K562 (cell line): Measurements from ENCODE around the gene ASB6. TPM values are rescaled to one million over a fixed set of nuclear protein-coding genes. Genes with fewer than 3 reads are reported as not detected.

ENCODE experiments used
- CBX8 ChIP-seq: fragments of 200-600 bp; sonication (generic); IDR thresholded peaks from 2 replicates; pipeline ENCODE4 v1.6.1; 2012; ENCODE audit warnings: borderline replicate concordance, mixed run types, low read depth, mild to moderate bottlenecking, moderate library complexity, mixed read lengths, low read length, control low read depth, inconsistent platforms; ENCODE audit not compliant: poor library complexity, severe bottlenecking; ENCODE audit errors: extremely low read depth
- CHD2 ChIP-seq: IDR thresholded peaks from 2 replicates; pipeline ENCODE4 v1.6.1; 2011; ENCODE audit warnings: low read depth, low read length
- CXXC5 ChIP-seq: fragments of 250-450 bp; sonication (Bioruptor Pico); IDR thresholded peaks from 2 replicates; pipeline ENCODE4 v1.8.0; 2022; ENCODE audit warnings: inconsistent platforms, mild to moderate bottlenecking, moderate library complexity
- HNRNPK ChIP-seq: fragments of 200-400 bp; formaldehyde crosslinking; IDR thresholded peaks from one replicate; pipeline ENCODE4 v1.6.1; 2018; ENCODE audit warnings: mild to moderate bottlenecking, low read depth, low read length; ENCODE audit not compliant: poor library complexity, severe bottlenecking
- KLF6 ChIP-seq: fragments of 250-450 bp; sonication (Bioruptor Pico); IDR thresholded peaks from 2 replicates; pipeline ENCODE4 v1.4.0; 2020; ENCODE audit warnings: mild to moderate bottlenecking, moderate library complexity, borderline replicate concordance
- NFE2 ChIP-seq: IDR thresholded peaks from 2 replicates; pipeline ENCODE4 v1.6.1; 2014; ENCODE audit warnings: antibody characterized with exemption, low read depth
- PRPF4 ChIP-seq: fragments of 200-400 bp; formaldehyde crosslinking; IDR thresholded peaks from one replicate; pipeline ENCODE4 v1.6.1; 2017; ENCODE audit warnings: low read length, low read depth, mild to moderate bottlenecking; ENCODE audit not compliant: insufficient read depth, poor library complexity, severe bottlenecking
- TCF3 ChIP-seq: sonication (generic); formaldehyde crosslinking; IDR thresholded peaks from 2 replicates; pipeline ENCODE4 v1.4.0; 2020; ENCODE audit warnings: mild to moderate bottlenecking, missing genetic modification reagents
- ZBTB12 ChIP-seq: fragments of 250-450 bp; sonication (Bioruptor Pico); IDR thresholded peaks from 2 replicates; pipeline ENCODE4 v1.4.0; 2020
- ZBTB8A ChIP-seq: fragments of 450-650 bp; IDR thresholded peaks from 2 replicates; pipeline ENCODE4 v1.6.1; 2018; ENCODE audit warnings: mild to moderate bottlenecking, moderate library complexity; ENCODE audit not compliant: partially characterized antibody
- ZC3H11A ChIP-seq: IDR thresholded peaks from 2 replicates; pipeline ENCODE4 v1.6.1; 2012; ENCODE audit warnings: low read depth, low read length, improper control_type of control experiment
- ZEB2 ChIP-seq: fragments of 450-650 bp; IDR thresholded peaks from 2 replicates; pipeline ENCODE4 v1.6.1; 2016
- ZNF239 ChIP-seq: fragments of 250-450 bp; sonication (Bioruptor Pico); IDR thresholded peaks from 2 replicates; pipeline ENCODE4 v1.4.0; 2020; ENCODE audit warnings: mild to moderate bottlenecking
- ZNF277 ChIP-seq: fragments of 250-450 bp; sonication (Bioruptor Pico); IDR thresholded peaks from 2 replicates; pipeline ENCODE4 v1.8.0; 2022; ENCODE audit warnings: inconsistent platforms, mild to moderate bottlenecking, moderate library complexity, borderline replicate concordance
- ZNF436 ChIP-seq: fragments of 250-450, 450-650 bp; sonication (Bioruptor Pico); formaldehyde crosslinking; IDR thresholded peaks from 2 replicates; pipeline ENCODE4 v1.7.0; 2020; ENCODE audit warnings: mild to moderate bottlenecking
- ZNF561 ChIP-seq: fragments of 450-650 bp; formaldehyde crosslinking; conservative IDR thresholded peaks from 2 replicates; pipeline ENCODE4 v1.4.0; 2020; ENCODE audit warnings: mild to moderate bottlenecking, moderate library complexity
- polyA plus RNA-seq, 8 experiments: library from polyadenylated mRNA; depleted of rRNA in 4 of 8; stranded (reverse) in 5 of 8; unstranded in 3 of 8; fragments of >200 nt; fragmentation: Nextera tagmentation in 2 of 8; fragmentation: Illumina TruSeq in 1 of 8; extraction: Ambion mirVana in 2 of 8; extraction: Trizol in 1 of 8; gene quantifications; 2 replicates each; pipeline versions ENCODE4 v1.2.1 to v1.2.3, GENCODE V29; 2011 to 2014; ENCODE audit warnings: inconsistent platforms in 1 of 8, missing spikeins in 1 of 8
- total RNA-seq, 7 experiments: library from RNA; depleted of rRNA in 6 of 7; stranded (reverse); fragments of >200 nt in 6 of 7; fragmentation: Illumina TruSeq in 2 of 7; extraction: Trizol in 2 of 7; gene quantifications; 2 replicates each; pipeline versions ENCODE4 v1.2.1 to v1.2.3, GENCODE V29; 2011 to 2021; ENCODE audit warnings: low replicate concordance in 1 of 7
- TF ChIP-seq, protein P1 (sequence below): sonication (generic); formaldehyde crosslinking; IDR thresholded peaks from 2 replicates; pipeline ENCODE4 v1.8.0; 2022; ENCODE audit warnings: mild to moderate bottlenecking, missing genetic modification reagents
- TF ChIP-seq, protein P2 (sequence below): fragments of 450-650 bp; formaldehyde crosslinking; IDR thresholded peaks from 2 replicates; pipeline ENCODE4 v1.4.0; 2020; ENCODE audit warnings: mild to moderate bottlenecking, moderate library complexity
- TF ChIP-seq, protein P3 (sequence below): fragments of 450-650 bp; formaldehyde crosslinking; IDR thresholded peaks from 2 replicates; pipeline ENCODE4 v1.4.0; 2022; ENCODE audit warnings: mild to moderate bottlenecking, moderate library complexity
- TF ChIP-seq, protein P4 (sequence below): fragments of 250-450 bp; sonication (Bioruptor Pico); IDR thresholded peaks from 2 replicates; pipeline ENCODE4 v1.5.1; 2021; ENCODE audit warnings: mild to moderate bottlenecking

The ASB6 gene
- total and polyA plus RNA-seq, 9 of the 15 experiments (the other 6 are each of a cell fraction or from before 2014, with no cell fraction given): 0.92 to 17.8 (median 11.3) TPM

- TF ChIP-seq CHD2 (no peak), ZNF277 (CRISPR knock-in tag) (no peak), HNRNPK (no peak), TCF3 (CRISPR knock-in tag) (no peak), CBX8 (no peak), ZNF239 (CRISPR knock-in tag) (no peak), PRPF4 (no peak), ZNF561 (CRISPR knock-in tag) (no peak), ZEB2 (no peak), ZC3H11A (no peak), KLF6 (no peak), ZBTB12 (CRISPR knock-in tag) (no peak), ZNF436 (no peak), NFE2 (no peak), CXXC5 (CRISPR knock-in tag) (peak; percentile 59), ZBTB8A (no peak)
- TF ChIP-seq, protein P1, sequence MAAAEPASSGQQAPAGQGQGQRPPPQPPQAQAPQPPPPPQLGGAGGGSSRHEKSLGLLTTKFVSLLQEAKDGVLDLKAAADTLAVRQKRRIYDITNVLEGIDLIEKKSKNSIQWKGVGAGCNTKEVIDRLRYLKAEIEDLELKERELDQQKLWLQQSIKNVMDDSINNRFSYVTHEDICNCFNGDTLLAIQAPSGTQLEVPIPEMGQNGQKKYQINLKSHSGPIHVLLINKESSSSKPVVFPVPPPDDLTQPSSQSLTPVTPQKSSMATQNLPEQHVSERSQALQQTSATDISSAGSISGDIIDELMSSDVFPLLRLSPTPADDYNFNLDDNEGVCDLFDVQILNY (CRISPR knock-in tag): no peak
- TF ChIP-seq, protein P2, sequence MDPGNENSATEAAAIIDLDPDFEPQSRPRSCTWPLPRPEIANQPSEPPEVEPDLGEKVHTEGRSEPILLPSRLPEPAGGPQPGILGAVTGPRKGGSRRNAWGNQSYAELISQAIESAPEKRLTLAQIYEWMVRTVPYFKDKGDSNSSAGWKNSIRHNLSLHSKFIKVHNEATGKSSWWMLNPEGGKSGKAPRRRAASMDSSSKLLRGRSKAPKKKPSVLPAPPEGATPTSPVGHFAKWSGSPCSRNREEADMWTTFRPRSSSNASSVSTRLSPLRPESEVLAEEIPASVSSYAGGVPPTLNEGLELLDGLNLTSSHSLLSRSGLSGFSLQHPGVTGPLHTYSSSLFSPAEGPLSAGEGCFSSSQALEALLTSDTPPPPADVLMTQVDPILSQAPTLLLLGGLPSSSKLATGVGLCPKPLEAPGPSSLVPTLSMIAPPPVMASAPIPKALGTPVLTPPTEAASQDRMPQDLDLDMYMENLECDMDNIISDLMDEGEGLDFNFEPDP (CRISPR knock-in tag): no peak
- TF ChIP-seq, protein P3, sequence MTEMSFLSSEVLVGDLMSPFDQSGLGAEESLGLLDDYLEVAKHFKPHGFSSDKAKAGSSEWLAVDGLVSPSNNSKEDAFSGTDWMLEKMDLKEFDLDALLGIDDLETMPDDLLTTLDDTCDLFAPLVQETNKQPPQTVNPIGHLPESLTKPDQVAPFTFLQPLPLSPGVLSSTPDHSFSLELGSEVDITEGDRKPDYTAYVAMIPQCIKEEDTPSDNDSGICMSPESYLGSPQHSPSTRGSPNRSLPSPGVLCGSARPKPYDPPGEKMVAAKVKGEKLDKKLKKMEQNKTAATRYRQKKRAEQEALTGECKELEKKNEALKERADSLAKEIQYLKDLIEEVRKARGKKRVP (CRISPR knock-in tag): no peak
- TF ChIP-seq, protein P4, sequence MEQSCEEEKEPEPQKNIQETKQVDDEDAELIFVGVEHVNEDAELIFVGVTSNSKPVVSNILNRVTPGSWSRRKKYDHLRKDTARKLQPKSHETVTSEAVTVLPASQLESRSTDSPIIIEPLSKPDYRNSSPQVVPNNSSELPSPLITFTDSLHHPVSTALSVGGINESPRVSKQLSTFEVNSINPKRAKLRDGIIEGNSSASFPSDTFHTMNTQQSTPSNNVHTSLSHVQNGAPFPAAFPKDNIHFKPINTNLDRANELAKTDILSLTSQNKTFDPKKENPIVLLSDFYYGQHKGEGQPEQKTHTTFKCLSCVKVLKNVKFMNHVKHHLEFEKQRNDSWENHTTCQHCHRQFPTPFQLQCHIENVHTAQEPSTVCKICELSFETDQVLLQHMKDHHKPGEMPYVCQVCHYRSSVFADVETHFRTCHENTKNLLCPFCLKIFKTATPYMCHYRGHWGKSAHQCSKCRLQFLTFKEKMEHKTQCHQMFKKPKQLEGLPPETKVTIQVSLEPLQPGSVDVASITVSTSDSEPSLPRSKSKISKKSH (CRISPR knock-in tag): no peak
These were observed 21.9 kb downstream of the ASB6 start (continued) for GRCh38 chr9:129619787-129620668.
